GM06990 (cell line): ENCODE measurements around the gene MAP1LC3B2.

Experiments used
- DNase-seq: peaks from one replicate; pipeline ENCODE4 v3.0.0-alpha.2; 2011; ENCODE audit not compliant: insufficient read length; ENCODE audit errors: extremely low read depth
- H3K27me3 ChIP-seq: replicated peaks from 2 replicates; pipeline ENCODE4 v1.6.0; 2011; ENCODE audit warnings: low read length; ENCODE audit not compliant: control insufficient read depth, insufficient read depth
- H3K36me3 ChIP-seq: 2 replicates; pipeline ENCODE4 v1.5.1; 2011; ENCODE audit warnings: low read length; ENCODE audit not compliant: control insufficient read depth, insufficient read depth
- H3K4me3 ChIP-seq: replicated peaks from 2 replicates; pipeline ENCODE4 v1.5.1; 2011; ENCODE audit warnings: low read depth, mild to moderate bottlenecking, control low read depth, low read length
- CTCF ChIP-seq: IDR thresholded peaks from 2 replicates; pipeline ENCODE4 v1.5.1; 2011; ENCODE audit warnings: low read length, control low read depth, mild to moderate bottlenecking, inconsistent platforms; ENCODE audit not compliant: insufficient read depth, poor library complexity, severe bottlenecking

The MAP1LC3B2 gene

GRCh38 chr12:116616536-116617248 lies 57.5 kb downstream of the MAP1LC3B2 start:
- Histone ChIP-seq H3K4me3 (no peak overlapping the region), H3K36me3 (no peaks in the 10 kb centered on the region), H3K27me3 (peaks cover 2% of the 10 kb centered on the region; the same call in 1 of the 2 replicates)
- TF ChIP-seq CTCF = no peak
- DNase-seq = no peak

GRCh38 chr12:116619246-116619645 lies 60.1 kb downstream of the MAP1LC3B2 start:
- H3K27me3 ChIP-seq = no peaks in the 10 kb centered on the region
- no peaks in the 10 kb centered on the region for H3K36me3 ChIP-seq
- H3K4me3 ChIP-seq = no peak overlapping the region
- DNase-seq = no peak
- TF ChIP-seq CTCF = no peak

- TF ChIP-seq CTCF = no peak
- H3K4me3 ChIP-seq = no peak overlapping the region
- H3K27me3 ChIP-seq = no peaks in the 10 kb centered on the region
- DNase-seq = no peak
- H3K36me3 ChIP-seq = no peaks in the 10 kb centered on the region
These were observed 60.9 kb downstream of the MAP1LC3B2 start for GRCh38 chr12:116620124-116620491.

DNA sequence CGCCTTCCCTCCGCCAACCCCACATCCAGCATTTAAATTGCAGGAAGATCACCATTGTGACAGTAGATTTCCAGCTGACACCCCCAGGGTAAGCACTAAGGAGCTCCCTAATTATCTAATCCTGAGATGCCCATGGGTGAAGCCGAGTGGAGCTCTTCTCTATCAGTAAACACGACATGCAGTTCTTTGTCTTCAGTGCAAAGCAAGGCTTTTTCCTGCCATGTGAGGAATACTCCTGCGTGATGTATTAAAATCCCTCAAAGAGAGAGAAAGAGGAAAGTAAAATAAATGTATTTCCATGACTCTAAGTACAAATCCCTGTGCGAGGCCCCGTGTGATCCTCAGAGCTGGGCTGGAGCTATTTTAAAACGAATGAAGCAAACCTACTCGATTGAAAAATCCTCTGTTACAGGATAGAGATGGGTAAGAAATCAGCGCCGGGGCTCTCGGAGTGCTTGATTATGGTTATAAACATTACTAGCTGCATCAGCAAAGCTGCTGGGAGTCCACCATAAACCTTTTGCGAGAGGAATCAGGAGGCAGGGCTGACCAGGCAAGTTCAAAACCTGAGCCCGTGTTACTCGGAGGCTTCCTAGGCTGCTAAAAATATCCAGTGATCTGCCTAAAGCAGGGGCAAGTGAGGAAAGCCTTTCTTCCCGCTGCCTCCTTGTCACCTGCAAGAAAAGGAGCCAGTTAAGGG lies 61.5 kb downstream of the MAP1LC3B2 start:
- H3K36me3 ChIP-seq = no peaks in the 10 kb centered on the region
- DNase-seq = no peak
- H3K4me3 ChIP-seq = no peak overlapping the region
- no peak for TF ChIP-seq CTCF
- H3K27me3 ChIP-seq = no peaks in the 10 kb centered on the region

DNA sequence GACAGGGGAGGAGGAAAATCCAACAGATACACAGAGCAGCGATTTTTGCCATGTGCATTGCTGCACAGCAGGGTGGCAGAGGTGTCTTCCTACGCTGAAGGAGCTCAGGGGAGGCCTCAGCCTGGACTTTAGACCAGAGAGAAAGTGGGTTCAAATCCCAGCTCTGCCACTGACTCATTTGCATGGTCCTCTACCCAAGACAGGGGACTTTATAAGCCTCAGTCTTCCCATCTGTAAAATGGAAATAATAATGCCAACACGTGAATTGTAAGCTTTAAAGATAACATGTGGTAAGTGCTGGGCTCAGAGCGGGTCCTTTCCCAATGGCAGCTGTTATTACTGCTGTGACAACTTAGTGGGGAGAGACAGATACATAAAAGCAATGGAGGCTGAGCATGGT lies 62.0 kb downstream of the MAP1LC3B2 start:
- no peak for TF ChIP-seq CTCF
- no peak for DNase-seq
- no peaks in the 10 kb centered on the region for H3K27me3 ChIP-seq

More for the DNA sequence above, 62.0 kb downstream of the MAP1LC3B2 start:
- no peak overlapping the region for H3K4me3 ChIP-seq
- H3K36me3 ChIP-seq = no peaks in the 10 kb centered on the region
